Esophagus muscularis mucosa (tissue), 4 donors: ENCODE data around the gene RNU5D-1. TPM values are rescaled to one million over a fixed set of nuclear protein-coding genes. Genes with fewer than 3 reads are reported as not detected.

Experiments used
- DNase-seq: peaks from one replicate; pipeline ENCODE4 v3.0.0-alpha.2; 2017; ENCODE audit errors: extremely low spot score
- H3K27ac ChIP-seq, 4 donors: fragments of 200-600 bp; sonication (generic); replicated peaks in 1 of 4; 1 replicate in 3 of 4; 2 replicates in 1 of 4; pipeline ENCODE4 v1.5.1; 2016 to 2019; ENCODE audit warnings: mild to moderate bottlenecking in 1 of 4
- H3K27me3 ChIP-seq, 4 donors: fragments of 200-600 bp; sonication (generic); one replicate each; pipeline versions ENCODE4 v1.5.1 to v1.6.0; 2016 to 2019
- H3K36me3 ChIP-seq, 4 donors: fragments of 200-600 bp; sonication (generic); one replicate each; pipeline ENCODE4 v1.5.1; 2016 to 2019
- H3K4me1 ChIP-seq, 4 donors: fragments of 200-600 bp; sonication (generic); one replicate each; pipeline ENCODE4 v1.5.1; 2016 to 2019
- H3K4me3 ChIP-seq, 4 donors: fragments of 200-600 bp; sonication (generic); 1 replicate in 2 of 4; 2 replicates in 2 of 4; pipeline ENCODE4 v1.5.1; 2016 to 2019; ENCODE audit warnings: mild to moderate bottlenecking in 4 of 4, moderate library complexity in 1 of 4
- H3K9me3 ChIP-seq, 4 donors: fragments of 200-600 bp; sonication (generic); 1 replicate in 3 of 4; 2 replicates in 1 of 4; pipeline ENCODE4 v1.5.1; 2016 to 2019
- EP300 ChIP-seq: sonication (generic); formaldehyde crosslinking; IDR thresholded peaks from one replicate; pipeline ENCODE4 v1.6.1; 2017; ENCODE audit warnings: antibody characterized with exemption
- POLR2A ChIP-seq: fragments of 450-650 bp; IDR thresholded peaks from one replicate; pipeline ENCODE4 v1.6.1; 2017; ENCODE audit warnings: antibody characterized with exemption, moderate library complexity, mild to moderate bottlenecking, low read depth
- POLR2AphosphoS5 ChIP-seq, 2 donors: sonication (generic); formaldehyde crosslinking; IDR thresholded peaks; one replicate each; pipeline ENCODE4 v1.6.1; 2017; ENCODE audit warnings: antibody characterized with exemption in 2 of 2
- WGBS: methylation state at CpG from one replicate; pipeline ENCODE4 v1.1.5; 2018; 5-methylcytosine and 5-hydroxymethylcytosine counted together
- intact Hi-C: fragments of 100-400 bp; cut with DNase I; formaldehyde crosslinking; loops from one replicate; pipeline ENCODE4 v1.15.1; 2023
- total RNA-seq, 4 donors: library from RNA; depleted of rRNA; stranded (reverse); fragments of >200 nt; gene quantifications; one replicate each; pipeline versions ENCODE4 v1.1.0 to v1.2.1, GENCODE V29; 2016
- TF ChIP-seq, protein P1 (sequence below), 3 experiments: fragments of 200-600 bp in 2 of 3; fragments of 450-650 bp in 1 of 3; sonication (generic) in 2 of 3; IDR thresholded peaks; one replicate each; pipeline ENCODE4 v1.5.1; 2017 to 2019; ENCODE audit warnings: antibody characterized with exemption in 3 of 3, mild to moderate bottlenecking in 2 of 3, moderate library complexity in 1 of 3

Gene RNU5D-1
- total RNA-seq, 4 donors from 2014 or later: not detected

DNA sequence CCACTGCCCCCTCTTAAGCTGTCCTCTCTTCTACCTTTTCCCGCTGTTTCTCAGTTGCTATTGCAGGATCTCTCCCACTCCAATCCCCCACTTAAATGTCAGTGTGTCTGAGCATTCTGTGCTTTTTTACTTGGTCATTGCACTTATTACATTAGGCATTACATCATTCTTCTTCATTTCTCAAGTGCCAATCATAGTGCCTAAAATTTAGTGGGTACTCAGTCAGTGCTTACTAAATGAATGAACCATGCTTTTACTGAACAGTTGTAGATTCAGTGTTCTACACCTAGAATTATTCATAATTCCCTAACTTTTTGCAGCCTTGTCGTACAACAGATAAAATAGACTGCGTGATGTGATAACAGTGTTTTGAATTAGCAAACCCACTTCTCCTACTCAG, 37.1 kb downstream of the RNU5D-1 start:
- H3K9me3 ChIP-seq: no peaks in the 10 kb centered on the region
- no peaks in the 10 kb centered on the region for H3K36me3 ChIP-seq
- no peaks in the 10 kb centered on the region for H3K27me3 ChIP-seq
- H3K27ac ChIP-seq: no peak overlapping the region
- H3K4me1 ChIP-seq: no peaks in the 10 kb centered on the region
- no peak for DNase-seq
- H3K4me3 ChIP-seq: no peak overlapping the region
- 94% methylated on average over 3 of the region's 3 CpGs for WGBS
- intact Hi-C loops: no loop called here
- TF ChIP-seq POLR2AphosphoS5 (IDR thresholded peaks at IDR 0.05) (no peak), EP300 (no peak), POLR2A (no peak)
- TF ChIP-seq, protein P1, sequence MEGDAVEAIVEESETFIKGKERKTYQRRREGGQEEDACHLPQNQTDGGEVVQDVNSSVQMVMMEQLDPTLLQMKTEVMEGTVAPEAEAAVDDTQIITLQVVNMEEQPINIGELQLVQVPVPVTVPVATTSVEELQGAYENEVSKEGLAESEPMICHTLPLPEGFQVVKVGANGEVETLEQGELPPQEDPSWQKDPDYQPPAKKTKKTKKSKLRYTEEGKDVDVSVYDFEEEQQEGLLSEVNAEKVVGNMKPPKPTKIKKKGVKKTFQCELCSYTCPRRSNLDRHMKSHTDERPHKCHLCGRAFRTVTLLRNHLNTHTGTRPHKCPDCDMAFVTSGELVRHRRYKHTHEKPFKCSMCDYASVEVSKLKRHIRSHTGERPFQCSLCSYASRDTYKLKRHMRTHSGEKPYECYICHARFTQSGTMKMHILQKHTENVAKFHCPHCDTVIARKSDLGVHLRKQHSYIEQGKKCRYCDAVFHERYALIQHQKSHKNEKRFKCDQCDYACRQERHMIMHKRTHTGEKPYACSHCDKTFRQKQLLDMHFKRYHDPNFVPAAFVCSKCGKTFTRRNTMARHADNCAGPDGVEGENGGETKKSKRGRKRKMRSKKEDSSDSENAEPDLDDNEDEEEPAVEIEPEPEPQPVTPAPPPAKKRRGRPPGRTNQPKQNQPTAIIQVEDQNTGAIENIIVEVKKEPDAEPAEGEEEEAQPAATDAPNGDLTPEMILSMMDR (IDR thresholded peaks at IDR 0.05): no peak

DNA sequence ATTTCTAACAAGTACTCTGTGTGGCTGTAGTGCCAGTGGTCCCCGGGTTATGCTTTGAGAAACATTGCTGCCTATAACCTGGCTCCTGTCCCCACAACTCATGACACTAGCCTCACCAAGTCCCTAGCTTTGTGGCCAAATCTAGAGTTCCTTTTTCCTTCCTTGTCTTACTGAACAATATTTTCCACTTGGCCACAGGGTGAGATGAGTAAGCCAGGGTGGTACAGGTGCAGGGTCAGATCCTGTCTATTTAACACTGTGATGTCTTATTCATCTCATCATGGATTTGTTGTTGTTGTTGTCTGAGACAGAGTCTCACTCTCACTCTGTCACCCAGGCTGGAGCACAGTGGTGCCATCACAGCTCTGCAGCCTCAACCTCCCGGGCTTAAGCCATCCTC, 37.8 kb downstream of the RNU5D-1 start:
- DNase-seq: no peak
- intact Hi-C loops: no loop called here
- no peak overlapping the region for H3K27ac ChIP-seq

DNA sequence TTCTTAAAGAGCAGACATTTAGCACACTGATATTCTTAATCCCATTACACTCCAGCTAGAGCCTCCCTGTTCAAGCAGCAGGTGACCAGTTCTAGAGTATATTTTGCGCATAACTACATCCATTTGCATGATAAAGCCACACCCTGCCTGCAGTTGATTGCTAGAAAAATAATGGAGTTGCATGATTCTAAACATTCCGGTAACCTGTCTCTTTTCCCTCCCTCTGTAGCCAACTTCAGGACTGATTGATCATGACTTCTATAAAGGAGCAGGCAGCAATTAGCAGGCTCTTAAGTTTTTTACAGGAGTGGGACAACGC, 41.6 kb downstream of the RNU5D-1 start:
- no peaks in the 10 kb centered on the region for H3K27me3 ChIP-seq
- no peaks in the 10 kb centered on the region for H3K9me3 ChIP-seq
- H3K27ac ChIP-seq: no peak overlapping the region
- intact Hi-C loops: no loop called here
- H3K4me3 ChIP-seq: no peak overlapping the region
- DNase-seq: no peak
- TF ChIP-seq POLR2AphosphoS5 (IDR thresholded peaks at IDR 0.05) (no peak), EP300 (no peak), POLR2A (no peak)
- TF ChIP-seq, protein P1 (IDR thresholded peaks at IDR 0.05): no peak
- WGBS: 87% methylated on average over 3 of the region's 3 CpGs
- no peaks in the 10 kb centered on the region for H3K4me1 ChIP-seq
- no peaks in the 10 kb centered on the region for H3K36me3 ChIP-seq

More for the DNA sequence above, 37.8 kb downstream of the RNU5D-1 start:
- no peaks in the 10 kb centered on the region for H3K9me3 ChIP-seq
- 96% methylated on average over 2 of the region's 2 CpGs for WGBS
- H3K4me3 ChIP-seq: no peak overlapping the region
- H3K4me1 ChIP-seq: no peaks in the 10 kb centered on the region
- no peaks in the 10 kb centered on the region for H3K36me3 ChIP-seq
- TF ChIP-seq POLR2A (no peak), POLR2AphosphoS5 (IDR thresholded peaks at IDR 0.05) (no peak), EP300 (no peak)
- TF ChIP-seq, protein P1 (IDR thresholded peaks at IDR 0.05): no peak
- H3K27me3 ChIP-seq: no peaks in the 10 kb centered on the region

DNA sequence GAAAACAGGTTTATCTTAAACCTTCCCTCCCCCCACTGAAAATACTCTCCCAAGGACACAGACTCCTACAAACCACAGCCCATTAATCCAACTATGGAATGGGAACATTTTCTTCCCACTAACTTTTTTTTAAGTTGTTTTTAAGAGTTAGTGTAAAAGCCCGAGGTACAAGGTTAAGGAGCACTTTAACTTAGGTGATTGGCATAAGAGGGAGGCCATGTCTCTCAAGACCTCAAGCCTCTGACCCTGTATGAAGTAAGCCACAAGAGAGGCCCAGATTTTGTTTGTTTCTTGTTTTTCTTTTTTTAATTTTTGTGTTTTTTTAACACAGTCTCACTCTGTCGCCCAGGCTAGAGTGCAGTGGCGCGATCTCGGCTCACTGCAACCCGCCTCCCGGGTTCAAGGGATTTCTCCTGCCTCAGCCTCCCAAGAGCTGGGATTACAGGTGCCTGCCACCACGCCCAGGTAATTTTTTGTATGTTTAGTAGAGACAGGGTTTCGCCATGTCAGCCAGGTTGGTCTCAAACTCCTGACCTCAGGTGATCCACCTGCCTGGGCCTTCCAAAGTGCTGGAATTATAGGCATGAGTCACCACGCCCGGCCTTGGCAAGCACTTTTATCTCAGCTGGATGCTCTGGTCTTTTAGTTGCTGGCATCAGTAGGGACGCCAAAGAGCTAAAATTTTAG, 42.1 kb downstream of the RNU5D-1 start:
- H3K27ac ChIP-seq: no peak overlapping the region
- TF ChIP-seq POLR2AphosphoS5 (IDR thresholded peaks at IDR 0.05) (no peak), EP300 (no peak), POLR2A (no peak)
- TF ChIP-seq, protein P1 (IDR thresholded peaks at IDR 0.05): no peak
- no peak for DNase-seq
- WGBS: 88% methylated on average over 12 of the region's 12 CpGs
- H3K9me3 ChIP-seq: no peaks in the 10 kb centered on the region
- no peak overlapping the region for H3K4me3 ChIP-seq
- H3K27me3 ChIP-seq: no peaks in the 10 kb centered on the region
- H3K36me3 ChIP-seq: no peaks in the 10 kb centered on the region
- H3K4me1 ChIP-seq: no peaks in the 10 kb centered on the region
- intact Hi-C loops: no loop called here

DNA sequence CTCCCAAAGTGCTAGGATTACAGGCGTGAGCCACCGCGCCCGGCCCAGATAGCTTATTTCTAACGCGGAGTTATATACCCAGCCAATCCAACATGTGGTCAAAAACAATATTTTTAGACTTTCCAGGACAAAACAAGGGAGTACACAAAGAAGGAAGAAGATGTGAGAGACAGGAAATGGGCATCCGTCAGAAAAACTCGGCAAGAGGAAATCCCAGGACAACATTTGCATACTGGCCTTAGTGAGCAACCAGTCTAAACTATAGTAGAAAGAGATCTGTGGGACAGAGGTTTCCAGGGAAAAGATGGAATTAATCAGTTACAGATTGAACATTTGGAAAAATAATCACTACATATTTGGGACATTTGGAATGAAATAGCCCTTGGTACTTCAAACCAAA, 45.1 kb downstream of the RNU5D-1 start:
- 78% methylated on average over 8 of the region's 8 CpGs for WGBS
- Histone ChIP-seq H3K4me3 (no peak overlapping the region), H3K4me1 (no peaks in the 10 kb centered on the region), H3K9me3 (no peaks in the 10 kb centered on the region), H3K36me3 (no peaks in the 10 kb centered on the region), H3K27ac (no peak overlapping the region), H3K27me3 (no peaks in the 10 kb centered on the region)
- intact Hi-C loops: no loop called here
- DNase-seq: no peak
- TF ChIP-seq POLR2A (no peak), EP300 (no peak), POLR2AphosphoS5 (IDR thresholded peaks at IDR 0.05) (no peak)
- TF ChIP-seq, protein P1 (IDR thresholded peaks at IDR 0.05): no peak
